ENCODE data around the gene CAMK2D. TPM values are rescaled to one million over a fixed set of nuclear protein-coding genes. Genes with fewer than 3 reads are reported as not detected.

Gene CAMK2D
- total RNA-seq, 1 experiment from 2014 or later = 23.3 TPM

- DNase-seq (ENCODE audit: low read depth) = no peak
Observed at GRCh38 chr4:113524505-113525186, 236.9 kb downstream of the CAMK2D start.

- no peak for DNase-seq (ENCODE audit: low read depth)
Observed at GRCh38 chr4:113524096-113524495, 237.4 kb downstream of the CAMK2D start.

- DNase-seq (ENCODE audit: low read depth) = no peak
Observed at GRCh38 chr4:113522433-113522832, 239.1 kb downstream of the CAMK2D start.

GRCh38 chr4:113513382-113513781 lies 248.2 kb downstream of the CAMK2D start:
- DNase-seq (ENCODE audit: low read depth) = no peak

- DNase-seq (ENCODE audit: low read depth) = no peak
Observed at GRCh38 chr4:113512880-113513279, 248.7 kb downstream of the CAMK2D start.

GRCh38 chr4:113511944-113512343 lies 249.6 kb downstream of the CAMK2D start:
- no peak for DNase-seq (ENCODE audit: low read depth)

GRCh38 chr4:113509851-113510250 lies 251.7 kb downstream of the CAMK2D start:
- DNase-seq (ENCODE audit: low read depth) = no peak

GRCh38 chr4:113505044-113505443 lies 256.5 kb downstream of the CAMK2D start:
- DNase-seq (ENCODE audit: low read depth) = no peak

- peak; percentile 3 for DNase-seq (ENCODE audit: low read depth)
Observed at GRCh38 chr4:113504422-113504821, 257.1 kb downstream of the CAMK2D start.

GRCh38 chr4:113503691-113504090 lies 257.8 kb downstream of the CAMK2D start:
- no peak for DNase-seq (ENCODE audit: low read depth)

GRCh38 chr4:113502906-113503305 lies 258.6 kb downstream of the CAMK2D start:
- no peak for DNase-seq (ENCODE audit: low read depth)

GRCh38 chr4:113502476-113502875 lies 259.1 kb downstream of the CAMK2D start:
- DNase-seq (ENCODE audit: low read depth) = peak; percentile 53

GRCh38 chr4:113500424-113500823 lies 261.1 kb downstream of the CAMK2D start:
- no peak for DNase-seq (ENCODE audit: low read depth)

- DNase-seq (ENCODE audit: low read depth) = peak; percentile 34
Observed at GRCh38 chr4:113499696-113500095, 261.8 kb downstream of the CAMK2D start.

- no peak for DNase-seq (ENCODE audit: low read depth)
Observed at GRCh38 chr4:113499166-113499565, 262.4 kb downstream of the CAMK2D start.

- no peak for DNase-seq (ENCODE audit: low read depth)
Observed at GRCh38 chr4:113497154-113497884, 264.2 kb downstream of the CAMK2D start.

GRCh38 chr4:113496698-113497097 lies 264.8 kb downstream of the CAMK2D start:
- DNase-seq (ENCODE audit: low read depth) = no peak

- DNase-seq (ENCODE audit: low read depth) = no peak
Observed at GRCh38 chr4:113495790-113496189, 265.7 kb downstream of the CAMK2D start.

- no peak for DNase-seq (ENCODE audit: low read depth)
Observed at GRCh38 chr4:113483131-113483530, 278.4 kb downstream of the CAMK2D start.

- DNase-seq (ENCODE audit: low read depth) = no peak
Observed at GRCh38 chr4:113482325-113482724, 279.2 kb downstream of the CAMK2D start.

- no peak for DNase-seq (ENCODE audit: low read depth)
Observed at GRCh38 chr4:113481820-113482219, 279.7 kb downstream of the CAMK2D start.

- DNase-seq (ENCODE audit: low read depth) = no peak
Observed at GRCh38 chr4:113480109-113480508, 281.4 kb downstream of the CAMK2D start.

GRCh38 chr4:113478032-113478431 lies 283.5 kb downstream of the CAMK2D start:
- DNase-seq (ENCODE audit: low read depth) = no peak

Data from RPMI7951 (cell line).